H9 (cell line): ENCODE data around the gene CASTOR1. TPM values are rescaled to one million over a fixed set of nuclear protein-coding genes. Genes with fewer than 3 reads are reported as not detected.

Experiments used
- DNase-seq: peaks from one replicate; pipeline ENCODE4 v3.0.0-alpha.2; 2017
- H2AFZ ChIP-seq: one replicate; pipeline ENCODE4 v1.6.1; 2013; ENCODE audit warnings: mild to moderate bottlenecking, low read length, control low read depth, moderate library complexity
- H2AK5ac ChIP-seq: 2 replicates; pipeline ENCODE4 v1.6.1; 2013; ENCODE audit warnings: low read length, control low read depth, mixed read lengths; ENCODE audit not compliant: insufficient read length
- H2BK120ac ChIP-seq: one replicate; pipeline ENCODE4 v1.6.1; 2013; ENCODE audit warnings: low read depth, mild to moderate bottlenecking, low read length, control low read depth, inconsistent platforms; ENCODE audit not compliant: poor library complexity, severe bottlenecking
- H2BK12ac ChIP-seq: 2 replicates; pipeline ENCODE4 v1.6.1; 2013; ENCODE audit warnings: low read length, control low read depth, mixed read lengths, low read depth; ENCODE audit not compliant: insufficient read length
- H2BK15ac ChIP-seq: 2 replicates; pipeline ENCODE4 v1.6.1; 2013; ENCODE audit warnings: low read depth, low read length, control low read depth
- H2BK20ac ChIP-seq: one replicate; pipeline ENCODE4 v1.6.1; 2013; ENCODE audit warnings: low read depth, mild to moderate bottlenecking, low read length, control low read depth, inconsistent platforms; ENCODE audit not compliant: poor library complexity, severe bottlenecking
- H2BK5ac ChIP-seq: 2 replicates; pipeline ENCODE4 v1.6.1; 2013; ENCODE audit warnings: low read length, control low read depth, mixed read lengths; ENCODE audit not compliant: insufficient read length
- H3K14ac ChIP-seq: 2 replicates; pipeline ENCODE4 v1.6.1; 2013; ENCODE audit warnings: low read length, control low read depth; ENCODE audit not compliant: insufficient read depth
- H3K18ac ChIP-seq: 2 replicates; pipeline ENCODE4 v1.6.1; 2013; ENCODE audit warnings: low read depth, mild to moderate bottlenecking, mixed read lengths, low read length, control low read depth; ENCODE audit not compliant: insufficient read length
- H3K23ac ChIP-seq: 2 replicates; pipeline ENCODE4 v1.6.1; 2013; ENCODE audit warnings: low read length, control low read depth, mixed read lengths, low read depth; ENCODE audit not compliant: insufficient read length
- H3K23me2 ChIP-seq: 2 replicates; pipeline ENCODE4 v1.6.1; 2013; ENCODE audit warnings: low read depth, mild to moderate bottlenecking, mixed read lengths, low read length, control low read depth; ENCODE audit not compliant: insufficient read length, poor library complexity, severe bottlenecking
- H3K27ac ChIP-seq: 2 replicates; pipeline ENCODE4 v1.5.1; 2013; ENCODE audit warnings: low read length, control low read depth, mixed read lengths, low read depth; ENCODE audit not compliant: insufficient read length
- H3K27me3 ChIP-seq: 2 replicates; pipeline ENCODE4 v1.6.1; 2013; ENCODE audit warnings: low read length, control low read depth, inconsistent platforms; ENCODE audit not compliant: insufficient read depth
- H3K4ac ChIP-seq: 2 replicates; pipeline ENCODE4 v1.6.1; 2013; ENCODE audit warnings: low read depth, mild to moderate bottlenecking, control low read depth, inconsistent platforms, low read length, moderate library complexity
- H3K4me1 ChIP-seq: 2 replicates; pipeline ENCODE4 v1.6.1; 2013; ENCODE audit warnings: low read length, control low read depth, inconsistent platforms; ENCODE audit not compliant: insufficient read depth
- H3K4me2 ChIP-seq: 2 replicates; pipeline ENCODE4 v1.6.1; 2013; ENCODE audit warnings: low read length, control low read depth, mixed read lengths; ENCODE audit not compliant: insufficient read length, insufficient read depth
- H3K56ac ChIP-seq: 2 replicates; pipeline ENCODE4 v1.6.1; 2013; ENCODE audit warnings: low read depth, mild to moderate bottlenecking, mixed read lengths, low read length, control low read depth; ENCODE audit not compliant: insufficient read length
- H3K79me1 ChIP-seq: 2 replicates; pipeline ENCODE4 v1.6.1; 2013; ENCODE audit warnings: low read depth, mild to moderate bottlenecking, moderate library complexity, low read length, control low read depth, inconsistent platforms; ENCODE audit not compliant: insufficient read depth, poor library complexity, severe bottlenecking
- H3K79me2 ChIP-seq: 2 replicates; pipeline ENCODE4 v1.6.1; 2013; ENCODE audit warnings: low read length, control low read depth, inconsistent platforms; ENCODE audit not compliant: insufficient read depth
- H3K9ac ChIP-seq: 2 replicates; pipeline ENCODE4 v1.6.1; 2013; ENCODE audit warnings: low read length, control low read depth, mixed read lengths; ENCODE audit not compliant: insufficient read length; ENCODE audit errors: extremely low read depth
- H3K9me3 ChIP-seq: one replicate; pipeline ENCODE4 v1.6.1; 2013; ENCODE audit warnings: low read depth, low read length, inconsistent platforms; ENCODE audit not compliant: control insufficient read depth
- H3T11ph ChIP-seq: one replicate; pipeline ENCODE4 v1.6.1; 2013; ENCODE audit warnings: mild to moderate bottlenecking, low read length, control low read depth, inconsistent platforms
- H4K20me1 ChIP-seq: one replicate; pipeline ENCODE4 v1.6.1; 2013; ENCODE audit not compliant: control insufficient read depth, insufficient read length, insufficient read depth
- H4K5ac ChIP-seq: 2 replicates; pipeline ENCODE4 v1.6.1; 2013; ENCODE audit warnings: low read depth, mild to moderate bottlenecking, mixed read lengths, low read length, control low read depth; ENCODE audit not compliant: insufficient read length
- H4K8ac ChIP-seq: replicated peaks from 2 replicates; pipeline ENCODE4 v1.6.1; 2013; ENCODE audit warnings: low read length, control low read depth, mixed read lengths, low read depth; ENCODE audit not compliant: insufficient read length
- H4K91ac ChIP-seq: 2 replicates; pipeline ENCODE4 v1.6.1; 2013; ENCODE audit warnings: low read depth, mild to moderate bottlenecking, moderate library complexity, mixed read lengths, low read length, control low read depth; ENCODE audit not compliant: insufficient read length
- H3K27ac Mint-ChIP-seq, 3 experiments: 2 replicates in 2 of 3; 3 replicates in 1 of 3; pipeline ENCODE4 v1.8.0; 2020 to 2021; ENCODE audit warnings: mixed read lengths in 3 of 3, mild to moderate bottlenecking in 1 of 3, moderate library complexity in 1 of 3
- H3K27me3 Mint-ChIP-seq: 2 replicates; pipeline ENCODE4 v1.8.0; 2021; ENCODE audit warnings: low read depth, mild to moderate bottlenecking, moderate library complexity, mixed read lengths
- H3K36me3 Mint-ChIP-seq, 3 experiments: 2 replicates in 2 of 3; 3 replicates in 1 of 3; pipeline ENCODE4 v1.8.0; 2020 to 2021; ENCODE audit warnings: low read depth in 3 of 3, mixed read lengths in 3 of 3; ENCODE audit not compliant: insufficient read depth in 1 of 3
- H3K4me1 Mint-ChIP-seq, 2 experiments: 2 replicates each; pipeline ENCODE4 v1.8.0; 2020; ENCODE audit warnings: mixed read lengths in 2 of 2
- H3K4me3 Mint-ChIP-seq, 2 experiments: 2 replicates in 1 of 2; 3 replicates in 1 of 2; pipeline ENCODE4 v1.8.0; 2020 to 2021; ENCODE audit warnings: mild to moderate bottlenecking in 2 of 2, mixed read lengths in 2 of 2, moderate library complexity in 1 of 2
- H3K9me3 Mint-ChIP-seq, 2 experiments: 2 replicates in 1 of 2; 3 replicates in 1 of 2; pipeline ENCODE4 v1.8.0; 2020; ENCODE audit warnings: mild to moderate bottlenecking in 2 of 2, mixed read lengths in 2 of 2, moderate library complexity in 1 of 2
- CTCF ChIP-seq: fragments of 200-600 bp; sonication (generic); conservative IDR thresholded peaks from 3 replicates; pipeline ENCODE4 v1.8.0; 2021; ENCODE audit warnings: antibody characterized with exemption, mild to moderate bottlenecking
- WGBS: extraction: QIAGEN DNeasy Blood & Tissue Kit; methylation state at CpG from one replicate; pipeline ENCODE4 v1.1.7; 2013; ENCODE audit warnings: missing lambda C conversion rate, low lambda C conversion rate, mixed read lengths; ENCODE audit not compliant: insufficient read length; ENCODE audit errors: extremely low coverage; 5-methylcytosine and 5-hydroxymethylcytosine counted together
- total RNA-seq: library from RNA; stranded (reverse); gene quantifications from 2 replicates; pipeline ENCODE4 v1.2.1, GENCODE V29; 2021

The CASTOR1 gene
- total RNA-seq, 1 experiment from 2014 or later: 8.8 TPM

GRCh38 chr22:30248484-30248883 lies 40.8 kb downstream of the CASTOR1 start:
- Histone ChIP-seq H3K23me2 (peaks cover 9% of the 10 kb centered on the region), H2BK120ac (no peak overlapping the region), H3K23ac (no peak overlapping the region), H2BK15ac (no peak overlapping the region), H2BK5ac (no peak overlapping the region), H2AFZ (no peak overlapping the region), H3K79me2 (no peaks in the 10 kb centered on the region), H3K56ac (no peak overlapping the region), H3K27me3 (no peaks in the 10 kb centered on the region), H2BK20ac (no peak overlapping the region), H3K9ac (no peak overlapping the region), H2BK12ac (no peak overlapping the region), H4K5ac (no peak overlapping the region), H2AK5ac (no peak overlapping the region), H4K20me1 (peaks cover 3% of the 10 kb centered on the region), H3K14ac (no peak overlapping the region), H3K9me3 (no peaks in the 10 kb centered on the region), H3K4ac (no peak overlapping the region), H3K79me1 (no peaks in the 10 kb centered on the region), H3K4me2 (no peak overlapping the region), H4K8ac (no peak overlapping the region), H3K18ac (no peak overlapping the region), H4K91ac (no peak overlapping the region), H3K27ac (no peak overlapping the region), H3K4me1 (peaks cover 3% of the 10 kb centered on the region; the same call in 1 of the 2 replicates), H3T11ph (no peak overlapping the region)
- H3K4me3 Mint-ChIP-seq: peak overlapping the region; percentile 33 to 37; a peak in 2 of 5 replicates
- H3K4me1 Mint-ChIP-seq: peaks cover 33 to 35% of the 10 kb centered on the region in 2 experiments
- no peak for DNase-seq
- no peak for TF ChIP-seq CTCF
- peaks cover 0 to 5% (median 3%) of the 10 kb centered on the region in 3 experiments; a peak in 4 of 7 replicates for H3K36me3 Mint-ChIP-seq
- H3K27me3 Mint-ChIP-seq: peaks cover 9% of the 10 kb centered on the region
- WGBS: no CpG with 5 or more reads among the region's 6 CpGs
- peak overlapping the region in 1 of 3 experiments; percentile 79; a peak in 2 of 7 replicates for H3K27ac Mint-ChIP-seq
- H3K9me3 Mint-ChIP-seq: no peaks in the 10 kb centered on the region
